PC-3 (cell line): ENCODE measurements around the gene HPN.

ENCODE experiments used
- EZH2 ChIP-seq: fragments of 300-600 bp; sonication (generic); IDR thresholded peaks from one replicate; pipeline ENCODE4 v1.6.1; 2017; ENCODE audit warnings: antibody characterized with exemption, mild to moderate bottlenecking, low read length; ENCODE audit not compliant: unreplicated experiment
- TF ChIP-seq, protein P1 (sequence below): fragments of 300-600 bp; sonication (generic); conservative IDR thresholded peaks from 2 replicates; pipeline ENCODE4 v1.5.1; 2017; ENCODE audit warnings: antibody characterized with exemption, low read depth, mild to moderate bottlenecking, low read length

GRCh38 chr19:34998777-34999497 is 42.6 kb upstream of the HPN start:
- TF ChIP-seq, protein P1, sequence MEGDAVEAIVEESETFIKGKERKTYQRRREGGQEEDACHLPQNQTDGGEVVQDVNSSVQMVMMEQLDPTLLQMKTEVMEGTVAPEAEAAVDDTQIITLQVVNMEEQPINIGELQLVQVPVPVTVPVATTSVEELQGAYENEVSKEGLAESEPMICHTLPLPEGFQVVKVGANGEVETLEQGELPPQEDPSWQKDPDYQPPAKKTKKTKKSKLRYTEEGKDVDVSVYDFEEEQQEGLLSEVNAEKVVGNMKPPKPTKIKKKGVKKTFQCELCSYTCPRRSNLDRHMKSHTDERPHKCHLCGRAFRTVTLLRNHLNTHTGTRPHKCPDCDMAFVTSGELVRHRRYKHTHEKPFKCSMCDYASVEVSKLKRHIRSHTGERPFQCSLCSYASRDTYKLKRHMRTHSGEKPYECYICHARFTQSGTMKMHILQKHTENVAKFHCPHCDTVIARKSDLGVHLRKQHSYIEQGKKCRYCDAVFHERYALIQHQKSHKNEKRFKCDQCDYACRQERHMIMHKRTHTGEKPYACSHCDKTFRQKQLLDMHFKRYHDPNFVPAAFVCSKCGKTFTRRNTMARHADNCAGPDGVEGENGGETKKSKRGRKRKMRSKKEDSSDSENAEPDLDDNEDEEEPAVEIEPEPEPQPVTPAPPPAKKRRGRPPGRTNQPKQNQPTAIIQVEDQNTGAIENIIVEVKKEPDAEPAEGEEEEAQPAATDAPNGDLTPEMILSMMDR: no peak
- TF ChIP-seq EZH2: no peak
